GM19467 (cell line): ENCODE data around the gene SBK3.
"Not testable (repeated sequence)": the region's sequence is repeated elsewhere in the genome, so short reads cannot be mapped to it uniquely, and the experiment has no call there.

Source experiments
- ATAC-seq: cut with Tn5 transposase; IDR thresholded peaks from one replicate; pipeline ENCODE4 v1.9.1; 2021; ENCODE audit warnings: mild to moderate bottlenecking, moderate library complexity; ENCODE audit not compliant: unreplicated experiment

The SBK3 gene

GRCh38 chr19:55545443-55545842 lies at the start of gene SBK3:
Gene SBK3 (minus strand): TSS chr19:55545543. CDS start chr19:55545543, 0 bp downstream.
- no peak for ATAC-seq

- no peak for ATAC-seq
Observed at GRCh38 chr19:55593096-55593772, 47.9 kb upstream of the SBK3 start.

DNA sequence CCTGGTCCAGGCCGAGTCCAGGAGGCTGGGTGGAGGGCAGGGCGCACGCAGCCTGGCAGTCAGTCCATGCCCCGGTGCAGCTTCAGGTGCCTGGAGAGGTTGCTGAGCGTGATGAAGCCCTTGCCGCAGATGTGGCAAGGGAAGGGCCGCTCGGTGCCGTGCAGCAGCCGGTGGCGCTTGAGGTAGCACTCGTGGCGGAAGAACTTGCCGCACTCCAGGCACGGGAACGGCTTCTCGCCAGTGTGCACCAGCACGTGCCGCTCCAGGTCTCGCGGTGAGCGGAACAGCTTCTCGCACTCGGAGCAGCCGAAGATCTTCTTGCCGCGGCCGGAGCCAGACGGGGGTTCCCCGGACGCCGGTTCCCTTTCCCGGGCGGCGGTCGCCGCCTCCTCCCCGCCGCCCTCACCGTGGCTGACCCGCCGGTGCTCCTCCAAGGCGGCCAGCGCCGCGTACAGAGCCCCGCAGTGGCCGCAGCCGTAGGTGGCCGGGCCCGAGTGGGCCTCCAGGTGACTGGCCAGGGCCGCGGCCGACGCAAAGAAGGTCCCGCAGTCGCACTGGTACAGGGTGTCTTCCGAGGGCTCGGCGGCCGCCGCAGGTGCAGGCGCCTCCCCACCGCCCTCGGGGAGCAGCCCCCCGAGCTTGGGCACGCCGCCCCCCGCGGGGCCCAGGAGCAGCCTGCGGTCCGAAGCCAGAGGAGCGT lies 47.2 kb upstream of the SBK3 start:
- ATAC-seq: no peak

DNA sequence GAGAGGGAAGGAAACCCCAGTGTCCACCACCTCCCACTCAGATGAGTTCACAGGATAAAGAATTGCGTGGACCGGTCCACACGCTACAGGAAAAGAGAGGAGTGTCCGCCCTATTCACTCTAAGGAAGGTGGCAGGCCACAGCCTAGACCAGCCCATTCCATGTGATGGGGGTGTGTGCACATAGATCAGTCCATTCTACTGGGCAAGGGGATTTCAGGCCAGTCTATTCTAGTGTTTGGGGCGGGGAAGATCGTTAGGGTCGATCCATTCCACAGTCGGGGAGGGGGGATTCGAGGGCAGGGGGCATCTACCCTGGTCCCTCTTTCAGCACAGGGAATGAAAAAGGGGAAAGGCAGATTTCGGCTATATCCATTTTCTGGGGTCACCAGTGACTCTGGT lies 46.2 kb upstream of the SBK3 start:
- ATAC-seq: no peak

DNA sequence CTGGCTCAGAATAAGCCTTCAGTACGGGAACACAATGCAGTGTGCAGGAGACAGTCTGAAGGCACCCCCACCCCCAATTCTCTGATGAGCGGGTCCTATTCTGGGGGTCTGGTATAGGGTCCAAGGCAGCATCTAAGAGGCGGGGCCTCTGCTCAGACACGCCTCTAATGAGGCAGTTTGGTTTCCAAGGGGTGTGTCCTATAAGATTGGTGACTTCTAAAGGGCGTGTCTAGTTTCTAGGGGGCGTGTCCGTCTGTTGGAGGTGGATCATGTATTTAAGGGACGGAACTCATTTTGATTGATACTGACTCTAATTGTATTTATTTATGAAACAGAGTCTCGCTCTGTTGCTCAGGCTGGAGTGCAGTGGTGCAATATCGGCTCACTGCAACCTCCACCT lies 45.3 kb upstream of the SBK3 start:
- ATAC-seq: no peak

DNA sequence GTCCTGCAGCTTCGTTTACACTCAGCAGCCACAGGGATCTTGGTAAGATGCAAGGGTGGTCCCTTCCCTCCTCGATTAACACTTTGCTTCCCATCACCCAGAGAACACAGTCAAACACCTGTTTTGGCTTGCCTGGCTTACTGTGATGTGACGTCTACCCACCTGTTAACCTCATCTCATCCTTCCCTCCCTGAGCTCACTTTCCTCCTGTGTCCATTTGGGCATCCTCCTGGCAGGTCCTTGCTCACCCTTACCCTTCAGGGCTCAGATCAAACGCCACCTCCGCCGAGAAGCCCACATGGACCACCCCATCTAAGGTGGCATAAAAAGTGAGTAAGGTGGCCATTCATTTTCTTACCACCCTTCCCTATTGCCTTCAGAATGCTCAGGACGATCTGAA lies 44.8 kb upstream of the SBK3 start:
- ATAC-seq: no peak

DNA sequence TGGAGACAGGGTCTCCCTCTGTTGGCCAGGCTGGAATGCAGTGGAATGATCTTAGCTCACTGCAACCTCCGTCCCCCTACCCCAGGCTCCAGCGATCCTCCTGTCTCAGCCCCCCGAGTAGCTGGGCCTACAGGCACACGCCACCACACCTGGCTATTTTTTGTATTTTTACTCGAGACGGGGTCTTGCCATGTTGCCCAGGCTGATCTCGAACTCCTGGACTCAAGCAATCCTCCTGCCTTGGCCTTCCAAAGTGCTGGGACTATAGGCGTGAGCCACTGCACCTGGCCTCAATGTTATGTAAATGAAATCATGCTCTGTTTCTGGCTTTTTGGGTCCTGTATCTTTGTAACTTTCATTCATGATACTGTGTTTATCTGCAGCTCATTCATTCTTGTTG lies 43.4 kb upstream of the SBK3 start:
- no peak for ATAC-seq

DNA sequence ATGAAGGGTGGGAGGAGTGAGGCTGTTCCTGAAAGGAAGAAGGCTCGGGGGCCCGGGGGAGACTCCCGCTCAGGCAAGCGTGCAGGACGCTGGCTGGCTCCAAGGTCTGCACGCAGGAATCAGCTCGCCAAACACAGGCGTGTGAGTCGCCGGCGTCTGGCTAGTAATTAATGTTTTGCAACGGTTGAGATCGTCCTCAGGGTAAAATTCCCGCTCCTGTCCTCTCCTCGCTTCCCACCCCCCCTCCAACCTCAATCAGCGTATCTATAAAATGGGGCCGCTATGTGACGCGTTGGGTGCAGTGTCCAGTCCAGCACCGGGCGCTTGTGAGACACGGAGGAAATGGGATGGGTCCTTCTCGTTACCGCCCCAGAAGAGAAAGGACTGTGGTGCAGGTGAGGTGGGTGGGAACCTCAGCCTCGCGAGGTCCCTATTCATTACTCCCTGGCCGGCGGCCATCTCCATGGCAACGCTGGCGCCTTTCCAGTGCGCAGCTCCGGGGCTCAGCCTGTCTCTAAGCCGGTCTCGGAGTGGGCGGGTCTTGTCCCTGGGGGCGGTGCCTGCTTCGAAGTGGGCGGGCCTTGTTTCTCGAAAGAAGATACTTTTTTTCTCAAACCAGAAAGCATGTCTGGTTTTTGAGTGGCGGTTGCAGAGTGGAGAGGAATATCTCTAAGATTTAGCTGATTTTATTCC lies 41.8 kb upstream of the SBK3 start:
- ATAC-seq: peak; percentile 81

- no peak for ATAC-seq
Observed at GRCh38 chr19:55585658-55586339, 40.5 kb upstream of the SBK3 start.

DNA sequence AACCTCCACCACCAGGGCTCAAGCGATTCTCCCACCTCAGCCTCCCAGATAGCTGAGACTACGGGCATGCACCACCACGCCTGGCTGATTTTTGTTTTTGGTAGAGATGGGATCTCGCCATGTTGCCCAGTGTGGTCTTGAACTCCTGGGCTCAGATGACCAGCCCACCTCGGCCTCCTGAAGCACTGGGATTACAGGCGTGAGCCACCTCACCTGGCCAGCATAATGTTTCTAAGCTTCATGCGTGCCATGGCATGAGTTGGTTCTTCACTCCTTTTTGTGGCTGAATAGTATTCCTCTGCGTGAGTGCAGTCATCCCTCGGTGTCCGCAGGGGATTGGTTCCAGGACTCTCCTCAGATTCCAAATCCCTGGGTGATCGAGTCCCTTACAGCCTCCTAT lies 39.5 kb upstream of the SBK3 start:
- ATAC-seq: no peak

- not testable (repeated sequence) for ATAC-seq
Observed at GRCh38 chr19:55583897-55584296, 38.6 kb upstream of the SBK3 start.

- ATAC-seq: not testable (repeated sequence)
Observed at GRCh38 chr19:55582284-55582683, 36.9 kb upstream of the SBK3 start.

DNA sequence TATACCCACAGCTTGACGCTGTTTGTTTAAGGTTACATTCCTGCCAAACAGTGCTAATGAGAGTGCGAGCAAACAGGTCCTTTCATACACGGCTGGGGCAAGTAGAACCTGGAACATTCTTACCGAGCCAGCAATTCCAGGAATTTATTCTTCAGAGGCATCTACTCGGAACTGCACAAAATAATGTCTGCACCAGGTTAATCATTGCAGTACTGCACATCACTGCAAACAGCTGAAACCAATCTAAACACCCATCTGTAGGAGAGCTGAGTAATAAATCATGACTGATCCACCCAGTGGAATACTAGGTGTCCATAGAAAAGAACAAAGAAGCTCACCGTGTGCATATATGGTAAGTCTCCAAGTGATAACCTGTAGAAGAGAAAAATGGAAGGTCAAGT lies 36.5 kb upstream of the SBK3 start:
- no peak for ATAC-seq

DNA sequence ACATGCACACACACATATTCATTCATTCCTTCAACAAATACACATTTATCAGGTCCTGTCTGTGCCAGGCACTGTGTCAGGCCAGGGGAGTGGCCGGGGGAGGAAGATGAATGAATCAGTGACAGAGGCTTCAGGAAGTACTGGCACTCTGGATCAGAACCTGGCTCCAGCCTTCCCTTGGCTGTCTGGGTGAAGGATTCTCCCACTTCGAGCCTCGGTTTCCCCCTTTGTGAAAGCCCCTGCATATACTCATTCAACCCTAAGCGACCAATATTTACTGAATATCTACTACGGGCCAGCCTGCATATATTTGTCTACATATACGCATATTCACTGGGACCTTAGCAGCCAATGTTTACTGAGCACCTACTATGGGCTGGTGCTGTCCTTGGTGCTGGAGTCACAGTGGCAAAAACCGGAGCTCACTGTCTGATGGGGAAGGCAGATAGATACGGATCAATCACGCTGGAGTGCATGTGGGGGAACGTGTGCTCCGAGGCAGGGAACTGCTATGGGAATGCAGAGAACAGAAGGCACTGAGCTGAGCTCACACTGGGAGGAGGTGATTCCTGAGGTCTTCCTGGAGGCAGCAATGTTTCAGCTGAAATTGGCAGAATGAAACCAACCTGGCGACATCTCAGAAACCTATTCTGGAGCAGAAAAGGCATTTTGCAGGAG lies 35.9 kb upstream of the SBK3 start:
- no peak for ATAC-seq

DNA sequence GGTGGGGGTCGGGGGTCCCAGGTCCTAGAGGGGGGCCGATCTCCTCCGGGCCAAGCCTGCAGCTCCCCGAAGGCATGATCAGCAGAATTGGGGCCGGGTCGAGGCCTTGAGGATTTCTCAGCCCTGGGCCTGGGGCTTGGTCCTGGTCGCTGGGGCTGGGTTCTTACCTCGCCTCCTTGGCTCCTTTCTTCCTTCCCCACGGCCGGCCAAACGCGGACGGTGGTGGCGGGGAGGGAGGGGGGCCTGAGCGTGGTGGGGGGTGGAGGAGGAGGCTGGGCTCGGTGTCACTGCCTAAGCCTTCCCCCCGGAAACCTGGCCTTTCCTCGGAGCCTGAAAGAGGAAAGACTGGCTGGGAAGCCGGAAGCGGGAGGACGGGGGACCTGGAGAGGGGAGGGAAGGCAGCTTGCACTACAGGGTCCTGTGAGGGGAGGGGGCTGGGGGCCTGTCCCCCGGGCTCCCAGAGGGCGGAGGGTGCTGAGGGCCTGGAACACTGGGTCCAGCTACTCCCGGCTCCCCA lies 35.3 kb upstream of the SBK3 start, which contains the start of gene ZNF579:
TSS of gene ZNF579 (minus strand) at position 221 of the 517 bp plus-strand sequence. CDS start 1,209 bp downstream, outside the sequence.
- ATAC-seq: no peak

DNA sequence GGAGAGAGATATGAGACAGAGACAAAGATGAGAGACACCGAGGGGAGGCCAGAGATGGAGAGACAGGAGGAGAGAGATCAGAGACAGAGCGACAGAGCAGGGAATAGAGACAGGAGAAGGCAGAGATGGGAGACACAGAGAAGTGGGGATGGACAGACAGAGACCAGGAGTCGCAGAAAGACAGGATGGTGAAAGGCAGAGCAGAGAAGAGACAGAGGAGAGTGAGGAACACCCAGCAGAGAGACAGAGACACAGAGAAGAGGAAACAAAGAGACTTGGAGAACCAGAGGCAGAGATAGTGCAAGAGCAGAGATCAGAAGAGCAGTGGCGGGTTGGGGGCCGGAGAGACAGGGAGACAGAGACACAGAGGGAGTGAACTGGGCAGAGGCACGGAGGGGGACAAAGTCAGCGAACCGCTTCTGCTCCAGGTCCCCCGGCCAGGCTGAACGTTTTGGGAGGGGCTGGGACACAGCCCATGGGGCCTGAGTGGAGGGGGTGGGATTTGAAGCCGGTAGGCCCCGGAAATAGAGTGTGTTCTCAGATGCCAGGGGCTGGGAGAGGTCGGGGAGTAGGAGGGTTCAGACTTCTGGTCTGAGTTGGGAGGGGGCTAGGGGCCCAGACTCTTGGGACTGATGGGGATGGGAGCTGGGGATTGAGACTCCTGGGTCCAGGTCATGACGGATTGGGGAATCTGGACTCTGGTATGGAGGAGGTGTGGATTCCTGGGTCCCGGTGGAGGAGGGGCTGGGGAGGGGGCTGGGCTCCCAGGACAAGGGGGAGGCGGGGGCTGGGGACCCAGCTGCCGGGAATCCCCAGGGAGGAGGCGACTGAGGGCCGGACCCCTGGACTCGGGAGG lies 34.7 kb upstream of the SBK3 start:
- ATAC-seq: no peak

- ATAC-seq: no peak
Observed at GRCh38 chr19:55578761-55579747, 33.7 kb upstream of the SBK3 start.

- no peak for ATAC-seq
Observed at GRCh38 chr19:55578031-55578760, 32.9 kb upstream of the SBK3 start.
